Right lobe of liver (tissue), 4 donors: ENCODE results near the gene FHIT.

Experiments used
- POLR2A ChIP-seq: fragments of 450-650 bp; IDR thresholded peaks from one replicate; pipeline ENCODE4 v1.6.1; 2017; ENCODE audit warnings: antibody characterized with exemption, mild to moderate bottlenecking
- TF ChIP-seq, protein P1 (sequence below), 4 donors: fragments of 200-600 bp in 3 of 4; fragments of 450-650 bp in 1 of 4; IDR thresholded peaks; one replicate each; pipeline versions ENCODE4 v1.5.1 to v1.8.0; 2016 to 2022; ENCODE audit warnings: antibody characterized with exemption in 4 of 4, mild to moderate bottlenecking in 2 of 4
- donor health status: DM: no; HTN: no; CAD: no.
- donor health status: DM: no; HTN: no; CAD: no.
- donor health status: DM: no; HTN: yes; CAD: no.

DNA sequence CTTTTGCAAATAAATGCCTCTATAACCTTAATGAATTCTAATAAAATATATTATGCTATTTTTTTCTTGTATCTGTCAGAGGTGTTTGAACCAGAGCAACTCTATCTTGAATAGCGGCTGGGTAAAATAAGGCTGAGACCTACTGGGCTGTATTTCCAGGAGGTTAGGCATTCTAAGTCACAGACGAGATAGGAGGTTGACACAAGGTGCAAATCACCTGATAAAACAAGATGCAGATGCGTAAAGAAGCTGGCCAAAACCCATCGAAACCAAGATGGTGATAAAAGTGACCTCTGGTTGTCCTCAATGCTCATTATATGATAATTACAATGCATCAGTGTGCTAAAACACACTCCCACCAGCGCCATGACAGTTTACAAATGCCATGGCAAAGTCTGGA, 990.7 kb downstream of the FHIT start:
- TF ChIP-seq, protein P1, sequence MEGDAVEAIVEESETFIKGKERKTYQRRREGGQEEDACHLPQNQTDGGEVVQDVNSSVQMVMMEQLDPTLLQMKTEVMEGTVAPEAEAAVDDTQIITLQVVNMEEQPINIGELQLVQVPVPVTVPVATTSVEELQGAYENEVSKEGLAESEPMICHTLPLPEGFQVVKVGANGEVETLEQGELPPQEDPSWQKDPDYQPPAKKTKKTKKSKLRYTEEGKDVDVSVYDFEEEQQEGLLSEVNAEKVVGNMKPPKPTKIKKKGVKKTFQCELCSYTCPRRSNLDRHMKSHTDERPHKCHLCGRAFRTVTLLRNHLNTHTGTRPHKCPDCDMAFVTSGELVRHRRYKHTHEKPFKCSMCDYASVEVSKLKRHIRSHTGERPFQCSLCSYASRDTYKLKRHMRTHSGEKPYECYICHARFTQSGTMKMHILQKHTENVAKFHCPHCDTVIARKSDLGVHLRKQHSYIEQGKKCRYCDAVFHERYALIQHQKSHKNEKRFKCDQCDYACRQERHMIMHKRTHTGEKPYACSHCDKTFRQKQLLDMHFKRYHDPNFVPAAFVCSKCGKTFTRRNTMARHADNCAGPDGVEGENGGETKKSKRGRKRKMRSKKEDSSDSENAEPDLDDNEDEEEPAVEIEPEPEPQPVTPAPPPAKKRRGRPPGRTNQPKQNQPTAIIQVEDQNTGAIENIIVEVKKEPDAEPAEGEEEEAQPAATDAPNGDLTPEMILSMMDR (IDR thresholded peaks at IDR 0.05), result no peak
- no peak for TF ChIP-seq POLR2A
